CD4-positive, alpha-beta T cell (primary cell): ENCODE results near the gene NME4. TPM values are rescaled to one million over a fixed set of nuclear protein-coding genes. Genes with fewer than 3 reads are reported as not detected.

Experiments
- ATAC-seq: fragments of 200-7000 bp; cut with Tn5 transposase; one replicate; pipeline ENCODE4 v1.10.0; 2022; ENCODE audit warnings: mild to moderate bottlenecking; ENCODE audit not compliant: poor library complexity
- CTCF ChIA-PET: fragments of 350-600 bp; sonication (Branson Sonifier 250); formaldehyde crosslinking; loops from one replicate; lab custom pipeline; 2021; ENCODE audit warnings: antibody characterized with exemption, inconsistent platforms; lab: Charles Lee
- POLR2A ChIA-PET: fragments of 350-600 bp; sonication (Branson Sonifier 250); formaldehyde crosslinking; loops from one replicate; lab custom pipeline; 2021; ENCODE audit warnings: antibody characterized with exemption, inconsistent platforms; lab: Charles Lee
- DNase-seq, 14 experiments: peaks; one replicate each; pipeline ENCODE4 v3.0.0-alpha.2; 2013 to 2020; ENCODE audit warnings: mixed read lengths in 2 of 14
- H3K27ac ChIP-seq, 2 donors: one replicate each; pipeline versions ENCODE4 v1.5.1 to v1.7.0; 2013; ENCODE audit warnings: low read length in 2 of 2, low read depth in 1 of 2, mild to moderate bottlenecking in 1 of 2
- H3K27me3 ChIP-seq, 2 experiments: 1 replicate in 1 of 2; 2 replicates in 1 of 2; pipeline versions ENCODE4 v1.6.1 to v1.7.0; 2013; ENCODE audit warnings: low read length in 2 of 2, control low read depth in 1 of 2, mild to moderate bottlenecking in 1 of 2, moderate library complexity in 1 of 2; ENCODE audit not compliant: insufficient read depth in 2 of 2, control insufficient read depth in 1 of 2
- H3K36me3 ChIP-seq: one replicate; pipeline ENCODE4 v1.6.1; 2013; ENCODE audit warnings: low read length, control low read depth; ENCODE audit not compliant: insufficient read depth
- H3K4me1 ChIP-seq: one replicate; pipeline ENCODE4 v1.6.1; 2013; ENCODE audit warnings: low read length, control low read depth; ENCODE audit not compliant: insufficient read depth
- H3K4me3 ChIP-seq: one replicate; pipeline ENCODE4 v1.5.1; 2013; ENCODE audit warnings: mild to moderate bottlenecking, low read length, moderate library complexity
- H3K9me3 ChIP-seq, 2 experiments: 1 replicate in 1 of 2; 2 replicates in 1 of 2; pipeline versions ENCODE4 v1.6.1 to v1.7.0; 2013; ENCODE audit warnings: low read length in 2 of 2, mild to moderate bottlenecking in 2 of 2, control low read depth in 1 of 2, moderate library complexity in 1 of 2; ENCODE audit not compliant: control insufficient read depth in 1 of 2, insufficient read depth in 1 of 2
- H3K27ac Mint-ChIP-seq: one replicate; pipeline ENCODE4 v1.8.0; 2020; ENCODE audit warnings: mixed read lengths
- H3K27me3 Mint-ChIP-seq: one replicate; pipeline ENCODE4 v1.8.0; 2021; ENCODE audit warnings: mixed read lengths
- H3K36me3 Mint-ChIP-seq: one replicate; pipeline ENCODE4 v1.8.0; 2021; ENCODE audit warnings: low read depth, mixed read lengths
- H3K4me1 Mint-ChIP-seq: one replicate; pipeline ENCODE4 v1.8.0; 2021; ENCODE audit warnings: low read depth, mixed read lengths
- H3K4me3 Mint-ChIP-seq: one replicate; pipeline ENCODE4 v1.8.0; 2020; ENCODE audit warnings: mild to moderate bottlenecking, mixed read lengths
- H3K9me3 Mint-ChIP-seq: one replicate; pipeline ENCODE4 v1.8.0; 2020; ENCODE audit warnings: mixed read lengths
- CTCF ChIP-seq: fragments of 200-600 bp; IDR thresholded peaks from one replicate; pipeline ENCODE4 v1.8.0; 2022; ENCODE audit warnings: antibody characterized with exemption, mild to moderate bottlenecking
- intact Hi-C, 2 experiments: fragments of 100-400 bp; cut with DNase I in 1 of 2; cut with micrococcal nuclease in 1 of 2; formaldehyde crosslinking; loops; one replicate each; pipeline versions ENCODE4 v1.15.1 to v1.9.0; 2023 to 2025; cut with DNase I, micrococcal nuclease
- total RNA-seq, 174 experiments: library from RNA in 2 of 174; stranded (reverse) in 2 of 174; gene quantifications; one replicate each; pipeline ENCODE4 v1.2.3 and lab custom pipeline; 2021 to 2026

The NME4 gene
- total RNA-seq, 2 experiments from 2014 or later = 31.2 to 32.6 TPM

- peak; percentile 35 for ATAC-seq
- intact Hi-C loops = loop anchor here in 1 of 2 experiments (1.0 to 5.0 kb wide), 2 partner anchors 11 to 146 kb away; partner anchors contain the start of genes CAPN15 and MRPL28
Observed at GRCh38 chr16:381012-381788, 15.8 kb upstream of the NME4 start.

GRCh38 chr16:381789-382717 is 14.9 kb upstream of the NME4 start, which contains the start of gene PGAP6:
Gene PGAP6, minus strand, starts transcription at chr16:381978. Its CDS starts 157 bp downstream, at chr16:381821.
- peak within 1 kb of the TSS in 1 of 2 donors; percentile 64 for H3K27ac ChIP-seq
- TF ChIP-seq CTCF = no peak
- H3K4me1 ChIP-seq = peaks cover 53% of the 10 kb centered on the region
- no peaks in the 10 kb centered on the region for H3K27me3 ChIP-seq
- peaks cover 8% of the 10 kb centered on the region for H3K36me3 ChIP-seq
- H3K9me3 ChIP-seq = no peaks in the 10 kb centered on the region
- Mint-ChIP-seq H3K4me3 (peak within 1 kb of the TSS; percentile 84), H3K36me3 (peaks cover 16% of the 10 kb centered on the region), H3K4me1 (peaks cover 26% of the 10 kb centered on the region), H3K9me3 (no peaks in the 10 kb centered on the region), H3K27me3 (no peaks in the 10 kb centered on the region), H3K27ac (peak within 1 kb of the TSS; percentile 98)
- POLR2A ChIA-PET = interaction anchor here (1.0 to 5.9 kb wide), 10 partner anchors 10 to 275 kb away, joined by 3 to 60 read pairs (median 4); partner anchors contain the start of genes DECR2, LUC7L, MRPL28 and RAB11FIP3
- intact Hi-C loops = loop anchor here (1.0 to 5.0 kb wide), 6 partner anchors 12 to 145 kb away; partner anchors contain the start of genes NME4 (in 2 of the 2), CAPN15 (in 1 of the 2), MRPL28 (in 1 of the 2) and RAB11FIP3 (in 1 of the 2)
- DNase-seq = peak in 12 of 14 experiments; percentile 35 to 87 (median 71)
- peak; percentile 42 for ATAC-seq
- CTCF ChIA-PET = interaction anchor here (1.0 to 2.3 kb wide), 2 partner anchors 10 to 20 kb away, joined by 3 to 8 read pairs; partner anchors contain the start of gene DECR2
- peak within 1 kb of the TSS; percentile 73 for H3K4me3 ChIP-seq

More at GRCh38 chr16:381012-381788, 15.8 kb upstream of the NME4 start:
- TF ChIP-seq CTCF = no peak
- peaks cover 15% of the 10 kb centered on the region for H3K36me3 ChIP-seq
- peak overlapping the region; percentile 98 for H3K27ac Mint-ChIP-seq
- CTCF ChIA-PET = no interaction called here
- POLR2A ChIA-PET = interaction anchor here (1.4 to 5.9 kb wide), 6 partner anchors 10 to 274 kb away, joined by 3 to 60 read pairs (median 14); partner anchors contain the start of genes AXIN1, DECR2, MRPL28 and RAB11FIP3
- H3K9me3 Mint-ChIP-seq = no peaks in the 10 kb centered on the region
- no peaks in the 10 kb centered on the region for H3K27me3 Mint-ChIP-seq
- H3K4me3 ChIP-seq = peak overlapping the region; percentile 73
- no peaks in the 10 kb centered on the region for H3K27me3 ChIP-seq
- peak in 3 of 14 experiments; percentile 27 to 51 (median 35) for DNase-seq
- peak overlapping the region; percentile 80 for H3K4me3 Mint-ChIP-seq
- no peaks in the 10 kb centered on the region for H3K9me3 ChIP-seq
- H3K4me1 Mint-ChIP-seq = peaks cover 26% of the 10 kb centered on the region
- H3K36me3 Mint-ChIP-seq = peaks cover 20% of the 10 kb centered on the region
- H3K4me1 ChIP-seq = peaks cover 53% of the 10 kb centered on the region
- peak overlapping the region in 1 of 2 donors; percentile 64 for H3K27ac ChIP-seq
